ENCODE data around the gene BCHE.

Gene BCHE

GRCh38 chr3:165753560-165753959 lies 83.7 kb downstream of the BCHE start:
- CTCF ChIA-PET: no interaction called here
- no peak for TF ChIP-seq CTCF (IDR thresholded peaks at IDR 0.05; ENCODE audit: control extremely low read depth, extremely low read depth, low read depth, missing control alignments)
- no peak for DNase-seq (ENCODE audit: extremely low spot score)
- POLR2A ChIA-PET: no interaction called here

- ChIA-PET POLR2A (no interaction called here), CTCF (interaction anchor here (1.6 kb wide), 1 partner anchor 38 kb away, joined by 5 read pairs; no protein-coding TSS in a partner anchor)
- TF ChIP-seq CTCF (IDR thresholded peaks at IDR 0.05; ENCODE audit: control extremely low read depth, extremely low read depth, low read depth, missing control alignments): no peak
- no peak for DNase-seq (ENCODE audit: extremely low spot score)
These were observed 85.6 kb downstream of the BCHE start for GRCh38 chr3:165751637-165752036.

- no peak for DNase-seq (ENCODE audit: extremely low spot score)
- no peak for TF ChIP-seq CTCF (IDR thresholded peaks at IDR 0.05; ENCODE audit: control extremely low read depth, extremely low read depth, low read depth, missing control alignments)
- ChIA-PET POLR2A (no interaction called here), CTCF (interaction anchor here (1.1 kb wide), 1 partner anchor 37 kb away, joined by 3 read pairs; no protein-coding TSS in a partner anchor)
These were observed 87.4 kb downstream of the BCHE start for GRCh38 chr3:165749821-165750220.

GRCh38 chr3:165749241-165749640 lies 88.0 kb downstream of the BCHE start:
- POLR2A ChIA-PET: no interaction called here

GRCh38 chr3:165748094-165748493 lies 89.1 kb downstream of the BCHE start:
- POLR2A ChIA-PET: no interaction called here
- TF ChIP-seq CTCF (IDR thresholded peaks at IDR 0.05; ENCODE audit: control extremely low read depth, extremely low read depth, low read depth, missing control alignments): no peak
- CTCF ChIA-PET: no interaction called here
- no peak for DNase-seq (ENCODE audit: extremely low spot score)

More at GRCh38 chr3:165749241-165749640, 88.0 kb downstream of the BCHE start:
- CTCF ChIA-PET: interaction anchor here (1.1 kb wide), 1 partner anchor 37 kb away, joined by 3 read pairs; no protein-coding TSS in a partner anchor
- no peak for DNase-seq (ENCODE audit: extremely low spot score)
- TF ChIP-seq CTCF (IDR thresholded peaks at IDR 0.05; ENCODE audit: control extremely low read depth, extremely low read depth, low read depth, missing control alignments): no peak

- no peak for DNase-seq (ENCODE audit: extremely low spot score)
- TF ChIP-seq CTCF (IDR thresholded peaks at IDR 0.05; ENCODE audit: control extremely low read depth, extremely low read depth, low read depth, missing control alignments): no peak
- CTCF ChIA-PET: no interaction called here
- POLR2A ChIA-PET: no interaction called here
These were observed 90.3 kb downstream of the BCHE start for GRCh38 chr3:165746874-165747273.

GRCh38 chr3:165744025-165744424 lies 93.2 kb downstream of the BCHE start:
- POLR2A ChIA-PET: no interaction called here
- no peak for DNase-seq (ENCODE audit: extremely low spot score)
- TF ChIP-seq CTCF (IDR thresholded peaks at IDR 0.05; ENCODE audit: control extremely low read depth, extremely low read depth, low read depth, missing control alignments): no peak
- CTCF ChIA-PET: no interaction called here

Measured in GM10248 (cell line).